ENCODE data around the gene AMER3.

The AMER3 gene

GRCh38 chr2:130785466-130786055 is 30.2 kb downstream of the AMER3 start:
- no peak for DNase-seq

DNA sequence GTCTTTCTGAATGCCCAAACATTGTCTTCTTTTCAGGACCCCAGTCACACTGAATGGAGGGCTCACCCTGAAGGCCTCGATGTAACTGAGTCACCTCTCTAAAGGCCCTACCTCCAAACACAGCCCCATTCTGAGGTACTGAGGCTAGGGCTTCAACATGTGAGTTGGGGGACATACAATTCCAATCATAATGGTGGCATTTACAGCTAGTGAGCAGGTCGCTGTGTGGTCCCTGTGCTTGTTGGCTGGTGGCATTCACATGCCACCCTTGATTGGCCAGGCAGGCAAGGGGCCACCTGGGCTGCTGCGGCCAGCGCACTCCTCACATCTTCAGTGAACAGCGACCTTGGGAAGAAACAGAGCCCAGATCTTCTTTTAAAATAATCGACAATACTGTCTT is 30.7 kb downstream of the AMER3 start:
- no peak for DNase-seq

GRCh38 chr2:130787841-130788240 is 32.5 kb downstream of the AMER3 start:
- no peak for DNase-seq

GRCh38 chr2:130790312-130790711 is 35.0 kb downstream of the AMER3 start:
- no peak for DNase-seq

GRCh38 chr2:130790804-130791616 is 35.7 kb downstream of the AMER3 start:
- DNase-seq = no peak

DNA sequence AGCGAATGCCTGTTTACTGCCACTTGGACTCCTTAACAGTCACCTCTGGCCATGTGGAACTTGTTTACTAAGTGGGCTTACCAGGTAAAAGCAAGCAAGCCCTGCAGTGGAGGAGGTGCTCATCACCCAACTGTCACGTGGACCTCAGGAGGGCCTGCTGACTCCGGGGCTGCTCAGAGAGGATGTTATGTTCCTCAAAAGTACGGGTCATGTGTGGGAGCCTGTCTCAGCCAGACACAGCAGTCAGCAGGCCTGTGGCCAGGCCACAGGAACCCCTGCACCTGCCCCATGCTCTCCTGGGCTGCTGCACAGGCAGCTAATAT is 36.2 kb downstream of the AMER3 start:
- DNase-seq = no peak

- no peak for DNase-seq
These were observed 40.1 kb downstream of the AMER3 start for GRCh38 chr2:130795431-130795830.

DNA sequence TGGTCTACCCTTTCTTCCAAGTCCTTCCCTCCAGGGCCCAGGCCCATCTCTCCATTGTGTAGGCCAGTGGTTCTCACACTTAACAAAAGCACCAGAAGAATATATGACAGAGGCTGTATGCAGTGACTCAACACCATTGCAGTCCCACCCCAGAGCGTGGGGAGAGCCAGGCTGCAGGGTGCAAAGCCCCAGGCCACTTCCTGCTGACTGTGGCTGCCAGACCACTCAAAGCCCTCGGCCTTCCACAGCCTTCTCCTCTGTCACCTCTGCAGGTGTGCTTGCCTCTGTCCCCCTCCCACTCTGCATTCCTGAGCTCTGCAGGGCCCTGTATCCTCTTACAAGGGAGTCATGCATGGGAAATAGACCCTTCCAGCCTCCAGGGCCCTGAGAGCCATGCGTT is 41.0 kb downstream of the AMER3 start:
- DNase-seq = no peak

- DNase-seq = no peak
These were observed 42.4 kb downstream of the AMER3 start for GRCh38 chr2:130797493-130798435.

DNA sequence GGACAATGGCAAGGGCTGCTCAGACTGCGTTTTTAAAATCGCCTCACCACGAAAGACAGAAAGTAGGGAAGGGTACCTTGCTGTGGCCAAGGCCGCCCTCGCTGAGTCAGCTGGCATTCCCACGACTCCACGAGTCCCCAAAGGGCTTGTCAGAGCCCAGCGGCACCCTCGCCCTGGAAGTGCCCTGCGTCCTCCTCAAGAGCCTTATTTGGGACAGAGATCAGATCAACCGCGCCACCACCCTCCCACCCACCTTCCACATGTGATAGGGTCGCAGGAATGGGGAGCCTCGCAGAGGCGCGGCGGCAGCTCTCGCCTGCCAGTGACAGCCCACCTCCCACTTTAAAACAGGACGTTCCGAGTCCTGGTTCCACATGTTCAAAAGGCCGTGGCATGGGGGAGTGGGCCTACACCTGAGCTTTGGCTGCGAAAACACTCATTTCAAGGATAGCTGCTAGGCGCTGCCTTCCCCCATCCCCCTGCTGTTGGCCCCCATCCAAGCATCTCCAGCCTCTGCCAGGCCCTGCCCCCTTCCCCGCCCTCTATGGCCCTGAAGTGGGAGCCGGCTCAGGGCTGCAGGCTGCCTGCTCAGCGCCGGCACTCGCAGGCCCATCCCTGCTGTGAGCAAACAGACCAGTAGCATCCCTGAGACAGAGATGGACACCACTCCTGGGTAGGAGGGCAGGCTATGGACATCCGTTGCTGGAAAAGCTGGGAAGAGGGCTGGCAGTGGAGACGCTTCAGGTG is 43.3 kb downstream of the AMER3 start:
- DNase-seq = no peak

GRCh38 chr2:130799295-130799694 is 44.0 kb downstream of the AMER3 start:
- no peak for DNase-seq

DNA sequence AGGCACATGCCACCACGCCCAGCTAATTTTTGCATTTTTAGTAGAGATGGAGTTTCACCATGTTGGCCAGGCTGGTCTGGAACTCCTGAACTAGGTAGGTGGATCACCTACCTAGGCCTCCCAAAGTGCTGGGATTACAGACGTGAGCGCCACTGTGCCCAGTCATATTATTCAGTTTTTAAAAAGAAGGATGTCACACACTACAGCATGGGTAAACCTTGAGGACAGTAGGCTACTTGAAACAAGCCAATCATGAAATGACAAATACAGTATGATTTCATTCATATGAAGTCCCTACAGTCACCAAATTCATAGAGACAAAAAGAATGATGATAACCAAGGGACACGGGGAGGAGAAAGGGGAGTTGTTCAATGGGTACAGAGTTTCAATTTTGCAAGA is 50.3 kb downstream of the AMER3 start:
- DNase-seq = no peak

DNA sequence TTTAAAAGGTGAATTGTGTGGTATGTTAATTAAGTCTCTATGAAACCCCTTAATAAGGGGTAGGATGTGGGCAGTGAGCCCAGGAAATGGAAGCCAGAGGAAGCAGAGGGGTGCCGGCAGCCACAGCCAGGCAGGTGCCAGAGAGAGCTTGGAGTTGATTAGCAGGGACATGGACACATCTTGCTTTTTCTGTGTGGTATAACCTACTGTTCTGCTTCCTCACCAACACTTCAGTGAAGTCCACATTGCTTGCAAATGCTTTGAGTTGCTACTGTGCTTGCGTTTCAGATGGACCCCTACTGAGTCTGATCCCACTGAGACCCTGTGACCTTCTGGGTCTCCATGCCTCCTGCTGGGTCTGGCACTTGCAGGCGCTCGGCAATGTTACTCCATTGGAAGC is 51.0 kb downstream of the AMER3 start:
- no peak for DNase-seq

GRCh38 chr2:130807659-130808385 is 52.5 kb downstream of the AMER3 start:
- DNase-seq = no peak

- DNase-seq = no peak
These were observed 53.3 kb downstream of the AMER3 start for GRCh38 chr2:130808482-130809268.

- no peak for DNase-seq
These were observed 55.1 kb downstream of the AMER3 start for GRCh38 chr2:130810490-130810889.

DNA sequence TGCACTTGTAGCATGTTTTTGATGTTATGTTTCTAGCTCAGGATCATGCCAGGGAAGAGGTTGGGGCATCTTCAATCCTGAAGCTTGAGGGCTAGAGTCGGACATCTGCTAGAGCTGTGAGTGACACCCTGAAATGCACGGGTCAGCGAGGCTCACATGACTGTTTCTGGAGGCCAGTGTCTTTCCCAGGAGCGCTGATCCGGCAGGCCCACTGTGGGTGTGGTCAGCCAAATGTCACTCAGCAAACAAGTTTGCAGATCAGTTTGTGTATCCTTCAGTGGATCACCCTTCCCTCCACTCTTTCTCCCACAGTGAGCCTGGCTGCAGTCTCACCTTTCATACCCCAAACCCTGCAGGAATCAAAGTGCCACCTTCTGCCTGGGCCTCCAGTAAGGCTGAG is 58.4 kb downstream of the AMER3 start:
- DNase-seq = no peak

GRCh38 chr2:130814931-130815680 is 59.8 kb downstream of the AMER3 start:
- no peak for DNase-seq
